ENCODE data around the gene RORB.

Gene RORB

DNA sequence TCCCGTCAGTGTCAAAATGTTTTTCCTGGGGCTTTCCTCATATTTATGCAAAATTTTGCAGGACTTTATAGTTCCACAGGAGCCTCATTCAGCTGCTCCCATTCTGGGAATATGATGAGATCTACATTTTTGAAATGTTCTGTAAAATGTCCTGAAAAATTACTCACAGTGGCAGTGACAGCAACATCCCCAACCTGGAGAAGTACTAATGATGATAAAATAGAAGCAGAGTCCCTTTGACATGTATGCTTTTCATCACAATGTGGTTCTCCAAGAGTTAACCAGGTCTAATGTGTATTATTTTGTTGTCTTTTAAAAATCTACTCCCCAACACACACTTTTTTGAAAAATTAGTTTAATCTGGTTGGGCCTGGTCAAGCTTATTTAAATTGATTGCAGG, 36.1 kb downstream of the RORB start:
- TF ChIP-seq, protein P1, sequence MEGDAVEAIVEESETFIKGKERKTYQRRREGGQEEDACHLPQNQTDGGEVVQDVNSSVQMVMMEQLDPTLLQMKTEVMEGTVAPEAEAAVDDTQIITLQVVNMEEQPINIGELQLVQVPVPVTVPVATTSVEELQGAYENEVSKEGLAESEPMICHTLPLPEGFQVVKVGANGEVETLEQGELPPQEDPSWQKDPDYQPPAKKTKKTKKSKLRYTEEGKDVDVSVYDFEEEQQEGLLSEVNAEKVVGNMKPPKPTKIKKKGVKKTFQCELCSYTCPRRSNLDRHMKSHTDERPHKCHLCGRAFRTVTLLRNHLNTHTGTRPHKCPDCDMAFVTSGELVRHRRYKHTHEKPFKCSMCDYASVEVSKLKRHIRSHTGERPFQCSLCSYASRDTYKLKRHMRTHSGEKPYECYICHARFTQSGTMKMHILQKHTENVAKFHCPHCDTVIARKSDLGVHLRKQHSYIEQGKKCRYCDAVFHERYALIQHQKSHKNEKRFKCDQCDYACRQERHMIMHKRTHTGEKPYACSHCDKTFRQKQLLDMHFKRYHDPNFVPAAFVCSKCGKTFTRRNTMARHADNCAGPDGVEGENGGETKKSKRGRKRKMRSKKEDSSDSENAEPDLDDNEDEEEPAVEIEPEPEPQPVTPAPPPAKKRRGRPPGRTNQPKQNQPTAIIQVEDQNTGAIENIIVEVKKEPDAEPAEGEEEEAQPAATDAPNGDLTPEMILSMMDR (conservative IDR thresholded peaks at IDR 0.05) = no peak
- no peak overlapping the region for H3K27ac ChIP-seq

DNA sequence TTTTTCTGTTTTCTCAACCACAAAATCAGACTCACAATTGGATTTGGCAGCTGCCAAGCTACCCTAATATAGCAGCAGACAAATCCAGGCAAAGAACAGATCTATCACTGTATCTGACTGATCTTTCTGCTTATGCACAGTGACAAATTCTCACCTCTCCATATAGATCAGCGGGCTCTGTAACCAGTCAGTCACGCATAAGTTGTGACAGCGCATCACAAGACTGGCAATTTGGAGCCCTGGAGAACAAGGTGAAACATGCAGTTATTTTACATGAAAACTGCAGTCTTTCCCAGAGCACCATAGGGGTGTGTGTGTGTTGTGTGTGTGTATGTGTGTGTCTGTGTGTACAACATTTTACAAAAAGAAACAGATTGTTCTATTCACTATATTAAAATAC, 37.7 kb downstream of the RORB start:
- TF ChIP-seq, protein P1 (conservative IDR thresholded peaks at IDR 0.05) = no peak
- no peak overlapping the region for H3K27ac ChIP-seq

- H3K27ac ChIP-seq = no peak overlapping the region
- TF ChIP-seq, protein P1 (conservative IDR thresholded peaks at IDR 0.05) = no peak
Observed at GRCh38 chr9:74543145-74543544, 46.0 kb downstream of the RORB start.

DNA sequence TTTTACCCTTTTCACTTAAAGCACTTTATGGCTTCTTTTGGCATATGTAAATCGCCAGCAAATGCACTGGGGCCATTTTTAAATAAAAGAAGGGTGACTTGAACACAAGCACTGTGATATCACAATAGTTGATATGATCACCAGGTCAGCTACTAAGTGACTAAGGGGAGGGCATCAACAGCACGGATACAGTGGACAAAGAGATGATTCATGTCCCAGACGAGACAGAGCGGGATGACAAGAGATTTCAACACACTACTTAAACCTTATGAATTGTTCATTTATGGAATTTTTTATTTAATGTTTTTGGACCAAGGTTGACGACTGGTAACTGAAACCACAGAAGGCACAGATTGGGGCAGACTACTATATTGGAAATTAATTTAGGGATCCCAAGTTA, 54.1 kb downstream of the RORB start:
- TF ChIP-seq, protein P1 (conservative IDR thresholded peaks at IDR 0.05) = no peak
- H3K27ac ChIP-seq = no peak overlapping the region

GRCh38 chr9:74554751-74555419, 57.8 kb downstream of the RORB start:
- TF ChIP-seq, protein P1 (conservative IDR thresholded peaks at IDR 0.05) = no peak
- no peak overlapping the region for H3K27ac ChIP-seq

DNA sequence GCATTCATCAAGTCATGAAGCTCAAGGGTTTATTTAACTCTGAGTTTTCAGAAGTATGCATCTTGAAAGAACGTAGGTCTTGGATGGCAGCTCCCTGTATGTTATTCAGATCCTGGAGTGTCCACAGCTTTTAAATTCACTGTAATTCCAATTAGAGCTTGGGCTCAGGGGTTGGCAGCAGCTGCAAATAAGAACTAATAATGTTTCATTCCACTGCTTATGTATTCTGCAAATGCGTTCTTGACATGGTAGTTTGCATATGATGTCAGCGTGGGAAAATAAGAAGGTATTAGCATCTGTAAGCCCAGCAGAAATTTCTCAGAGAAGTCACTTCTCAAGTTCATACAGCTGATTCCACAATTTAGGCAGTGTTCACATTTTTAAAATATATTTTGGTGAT, 58.4 kb downstream of the RORB start:
- TF ChIP-seq, protein P1 (conservative IDR thresholded peaks at IDR 0.05) = no peak
- no peak overlapping the region for H3K27ac ChIP-seq

DNA sequence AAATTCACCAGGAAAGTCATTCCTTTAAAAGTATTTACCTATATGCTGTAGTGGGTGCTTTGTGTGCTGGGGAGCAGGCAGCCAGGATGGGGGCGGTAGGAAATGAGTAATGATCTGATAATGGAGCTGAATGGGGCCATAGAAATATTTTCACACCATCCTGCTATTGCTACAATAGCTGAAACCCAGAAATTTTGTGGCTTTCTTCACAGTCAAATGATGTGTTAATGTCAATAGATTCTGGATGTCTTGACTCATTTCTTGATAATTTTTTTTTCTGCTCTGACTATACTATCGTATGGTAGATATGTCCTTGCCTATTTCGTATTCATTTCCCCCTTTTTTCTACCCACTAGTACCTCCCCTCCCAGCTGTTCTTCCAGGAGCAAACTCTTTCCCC, 59.5 kb downstream of the RORB start:
- H3K27ac ChIP-seq = no peak overlapping the region
- TF ChIP-seq, protein P1 (conservative IDR thresholded peaks at IDR 0.05) = no peak

Measured in VCaP (cell line).